HepG2 (cell line): ENCODE results near the gene PPP6R2. TPM values are rescaled to one million over a fixed set of nuclear protein-coding genes. Genes with fewer than 3 reads are reported as not detected.
A peak's percentile ranks its signal among the peaks of the same experiment; 100 is the strongest.

Experiments used
- ARNT2 ChIP-seq: sonication (generic); formaldehyde crosslinking; IDR thresholded peaks from 2 replicates; pipeline ENCODE4 v1.8.0; 2022; ENCODE audit warnings: mild to moderate bottlenecking, low read depth, missing genetic modification reagents, moderate library complexity
- CHD4 ChIP-seq: fragments of 200-600 bp; sonication (generic); IDR thresholded peaks from 2 replicates; pipeline ENCODE4 v1.7.0; 2017; ENCODE audit warnings: mild to moderate bottlenecking, low read length, borderline replicate concordance
- ELF1 ChIP-seq: sonication (generic); formaldehyde crosslinking; IDR thresholded peaks from 2 replicates; pipeline ENCODE4 v1.4.0; 2020; ENCODE audit warnings: missing genetic modification reagents
- ERF ChIP-seq: IDR thresholded peaks from 2 replicates; pipeline ENCODE4 v1.6.1; 2018; ENCODE audit warnings: missing biosample characterization, missing genetic modification reagents
- FOSL2 ChIP-seq: sonication (generic); formaldehyde crosslinking; IDR thresholded peaks from 2 replicates; pipeline ENCODE4 v1.4.0; 2020; ENCODE audit warnings: missing genetic modification reagents
- GPN1 ChIP-seq: sonication (generic); formaldehyde crosslinking; IDR thresholded peaks from 2 replicates; pipeline ENCODE4 v1.5.1; 2020; ENCODE audit warnings: missing genetic modification reagents, borderline replicate concordance
- HNRNPL ChIP-seq: fragments of 200-400 bp; formaldehyde crosslinking; IDR thresholded peaks from 2 replicates; pipeline ENCODE4 v1.6.1; 2017; ENCODE audit warnings: mild to moderate bottlenecking, low read depth, low read length
- KLF12 ChIP-seq: sonication (generic); formaldehyde crosslinking; IDR thresholded peaks from 2 replicates; pipeline ENCODE4 v1.4.0; 2020; ENCODE audit warnings: missing genetic modification reagents, borderline replicate concordance
- MATR3 ChIP-seq: sonication (generic); formaldehyde crosslinking; IDR thresholded peaks from 2 replicates; pipeline ENCODE4 v1.4.0; 2020; ENCODE audit warnings: missing genetic modification reagents
- MAZ ChIP-seq, 2 experiments: sonication (generic) in 1 of 2; formaldehyde crosslinking in 1 of 2; IDR thresholded peaks; 2 replicates each; pipeline versions ENCODE4 v1.5.0 to v1.6.1; 2012 to 2020; ENCODE audit warnings: low read depth in 2 of 2, mild to moderate bottlenecking in 2 of 2, borderline replicate concordance in 1 of 2, improper control_type of control experiment in 1 of 2, low read length in 1 of 2, missing genetic modification reagents in 1 of 2, moderate library complexity in 1 of 2
- MZF1 ChIP-seq: sonication (generic); formaldehyde crosslinking; IDR thresholded peaks from 2 replicates; pipeline ENCODE4 v1.8.1; 2023; ENCODE audit warnings: mild to moderate bottlenecking, missing genetic modification reagents, borderline replicate concordance
- NAIF1 ChIP-seq: sonication (generic); formaldehyde crosslinking; IDR thresholded peaks from 2 replicates; pipeline ENCODE4 v1.5.0; 2020; ENCODE audit warnings: mild to moderate bottlenecking, missing genetic modification reagents, borderline replicate concordance
- NCOA1 ChIP-seq: sonication (generic); formaldehyde crosslinking; IDR thresholded peaks from 2 replicates; pipeline ENCODE4 v1.9.0; 2021; ENCODE audit warnings: missing genetic modification reagents
- NR2C2 ChIP-seq: sonication (generic); formaldehyde crosslinking; IDR thresholded peaks from 2 replicates; pipeline ENCODE4 v1.4.0; 2020; ENCODE audit warnings: missing genetic modification reagents, mild to moderate bottlenecking, moderate library complexity, borderline replicate concordance
- PHF21A ChIP-seq: sonication (generic); formaldehyde crosslinking; IDR thresholded peaks from 2 replicates; pipeline ENCODE4 v1.5.0; 2020; ENCODE audit warnings: mild to moderate bottlenecking, missing genetic modification reagents
- PHF8 ChIP-seq: sonication (generic); formaldehyde crosslinking; IDR thresholded peaks from 2 replicates; pipeline ENCODE4 v1.5.0; 2020; ENCODE audit warnings: missing genetic modification reagents
- POLR2A ChIP-seq, 2 experiments: IDR thresholded peaks; 2 replicates each; pipeline ENCODE4 v1.6.1; 2011; ENCODE audit warnings: low read depth in 2 of 2, low read length in 2 of 2, mild to moderate bottlenecking in 1 of 2, moderate library complexity in 1 of 2; ENCODE audit not compliant: insufficient read depth in 1 of 2
- SAP130 ChIP-seq: IDR thresholded peaks from 2 replicates; pipeline ENCODE4 v1.6.1; 2016; ENCODE audit warnings: low read depth
- SNAI1 ChIP-seq: sonication (generic); formaldehyde crosslinking; IDR thresholded peaks from 2 replicates; pipeline ENCODE4 v1.5.0; 2020; ENCODE audit warnings: mild to moderate bottlenecking, missing genetic modification reagents, borderline replicate concordance
- TCF12 ChIP-seq, 2 experiments: fragments of 450-650 bp in 1 of 2; sonication (generic) in 1 of 2; formaldehyde crosslinking in 1 of 2; IDR thresholded peaks; 2 replicates each; pipeline versions ENCODE4 v1.6.1 to v1.8.0; 2017 to 2022; ENCODE audit warnings: antibody characterized with exemption in 1 of 2, mild to moderate bottlenecking in 1 of 2, missing genetic modification reagents in 1 of 2, moderate library complexity in 1 of 2
- ZFX ChIP-seq: sonication (generic); formaldehyde crosslinking; IDR thresholded peaks from 2 replicates; pipeline ENCODE4 v1.4.0; 2020; ENCODE audit warnings: mild to moderate bottlenecking, low read depth, missing genetic modification reagents, moderate library complexity
- ZKSCAN8 ChIP-seq: IDR thresholded peaks from 2 replicates; pipeline ENCODE4 v1.6.1; 2016; ENCODE audit warnings: borderline replicate concordance, missing genetic modification reagents, missing compliant biosample characterization
- ZNF335 ChIP-seq: sonication (generic); formaldehyde crosslinking; IDR thresholded peaks from 2 replicates; pipeline ENCODE4 v1.4.0; 2020; ENCODE audit warnings: missing genetic modification reagents
- ZNF432 ChIP-seq: sonication (generic); formaldehyde crosslinking; IDR thresholded peaks from 2 replicates; pipeline ENCODE4 v1.5.0; 2020; ENCODE audit warnings: missing genetic modification reagents, mild to moderate bottlenecking, borderline replicate concordance
- ZNF652 ChIP-seq: IDR thresholded peaks from 2 replicates; pipeline ENCODE4 v1.6.1; 2016; ENCODE audit warnings: low read depth, borderline replicate concordance
- ZSCAN31 ChIP-seq: sonication (generic); formaldehyde crosslinking; IDR thresholded peaks from 2 replicates; pipeline ENCODE4 v1.5.0; 2020; ENCODE audit warnings: low read depth, mild to moderate bottlenecking, missing genetic modification reagents
- polyA plus RNA-seq, 8 experiments: library from polyadenylated mRNA; depleted of rRNA in 3 of 8; stranded (reverse) in 7 of 8; unstranded in 1 of 8; fragments of >200 nt; fragmentation: Illumina TruSeq in 4 of 8; extraction: Trizol in 4 of 8; gene quantifications; 2 replicates each; pipeline versions ENCODE4 v1.2.1 to v1.2.3, GENCODE V29; 2011 to 2016; ENCODE audit warnings: low read depth in 4 of 8, missing spikeins in 1 of 8, mixed read lengths in 1 of 8; ENCODE audit not compliant: insufficient read depth in 1 of 8
- total RNA-seq, 5 experiments: library from RNA; depleted of rRNA; stranded (reverse); fragments of >200 nt; fragmentation: Illumina TruSeq; extraction: Trizol; gene quantifications; 2 replicates each; pipeline ENCODE4 v1.2.3, GENCODE V29; 2016; ENCODE audit warnings: low read depth in 1 of 5
- TF ChIP-seq, protein P1 (sequence below): sonication (generic); formaldehyde crosslinking; IDR thresholded peaks from 2 replicates; pipeline ENCODE4 v1.4.0; 2020; ENCODE audit warnings: mild to moderate bottlenecking, missing genetic modification reagents
- TF ChIP-seq, protein P2 (sequence below): IDR thresholded peaks from 2 replicates; pipeline ENCODE4 v1.6.1; 2016; ENCODE audit warnings: missing compliant biosample characterization, missing genetic modification reagents, borderline replicate concordance
- TF ChIP-seq, protein P3 (sequence below): sonication (generic); formaldehyde crosslinking; IDR thresholded peaks from 2 replicates; pipeline ENCODE4 v1.5.0; 2020; ENCODE audit warnings: missing genetic modification reagents

PPP6R2 gene
- total and polyA plus RNA-seq, 2 of the 13 experiments (the other 11 are each of a cell fraction or from before 2014, with no cell fraction given): 55.0 to 102 TPM

DNA sequence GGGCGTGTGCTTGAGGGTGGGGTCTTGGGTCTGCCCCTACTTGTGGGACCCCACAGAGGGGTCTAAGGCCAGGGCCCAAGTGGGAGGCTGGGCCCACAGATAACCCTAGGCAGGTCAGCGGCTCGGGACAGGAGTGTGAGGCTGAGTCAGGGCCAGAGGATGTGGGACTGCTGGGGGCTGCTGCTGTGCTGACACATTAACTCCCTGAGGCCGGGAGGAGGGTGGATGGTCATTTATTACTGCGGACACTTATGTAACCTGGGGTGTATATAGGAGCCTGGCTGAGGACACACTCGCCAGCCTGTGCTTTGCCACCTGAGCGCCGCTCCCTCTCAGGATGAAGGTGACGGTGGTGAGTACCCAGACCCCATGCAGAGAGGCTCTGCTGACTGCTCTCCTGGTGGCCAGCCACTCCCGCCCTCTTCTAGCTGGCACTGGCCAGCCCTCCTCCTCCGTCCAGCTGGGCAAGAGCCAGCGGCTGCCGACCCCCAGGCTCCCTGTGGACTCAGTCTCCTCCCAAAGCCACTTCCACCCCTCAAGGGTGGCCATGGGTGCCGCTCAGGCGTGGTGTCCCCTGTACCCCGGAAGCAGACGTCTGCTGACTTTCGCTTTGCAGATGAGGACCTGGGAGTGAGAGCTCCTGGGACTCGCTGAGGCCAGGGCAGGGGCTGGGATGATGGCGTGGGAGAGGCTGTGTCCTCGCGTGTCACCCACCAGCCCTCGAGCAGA lies 143.6 kb downstream of the PPP6R2 start, which contains the start of gene MIOX (continued):
- TF ChIP-seq FOSL2 (CRISPR knock-in tag) (0 out of 2 replicates have a peak, but pooled peaks have one; percentile 23), HNRNPL (0 out of 2 replicates have a peak, but pooled peaks have one; percentile 30), NR2C2 (CRISPR knock-in tag) (peak; percentile 94), GPN1 (no peak), PHF8 (CRISPR knock-in tag) (peak; percentile 55; the same call in 1 of the 2 replicates), NAIF1 (no peak), ELF1 (peak; percentile 61), NCOA1 (CRISPR knock-in tag) (no peak), ZSCAN31 (0 out of 2 replicates have a peak, but pooled peaks have one; percentile 44), SAP130 (CRISPR knock-in tag) (0 out of 2 replicates have a peak, but pooled peaks have one; percentile 24), CHD4 (no peak), PHF21A (0 out of 2 replicates have a peak, but pooled peaks have one; percentile 21), ARNT2 (CRISPR knock-in tag) (no peak), ZNF335 (CRISPR knock-in tag) (0 out of 2 replicates have a peak, but pooled peaks have one; percentile 41), ZKSCAN8 (CRISPR knock-in tag) (no peak), KLF12 (no peak), SNAI1 (CRISPR knock-in tag) (no peak), ZNF432 (CRISPR knock-in tag) (no peak), MAZ (IDR thresholded peaks at IDR 0.05; ENCODE audit: borderline replicate concordance, low read depth, low read length) (no peak), MAZ (CRISPR knock-in tag; IDR thresholded peaks at IDR 0.05; ENCODE audit: low read depth) (peak; percentile 47; the same call in 1 of the 2 replicates), ERF (CRISPR knock-in tag) (peak; percentile 49; the same call in 1 of the 2 replicates), TCF12 (IDR thresholded peaks at IDR 0.05) (no peak), TCF12 (CRISPR knock-in tag; IDR thresholded peaks at IDR 0.05) (no peak), POLR2A (IDR thresholded peaks at IDR 0.05; ENCODE audit: insufficient read depth in 1 of 2, low read depth in 2 of 2, low read length in 2 of 2) (peak; percentile 23 to 39; a peak in 1 of 4 replicates), MZF1 (CRISPR knock-in tag) (no peak), ZFX (CRISPR knock-in tag) (no peak), ZNF652 (CRISPR knock-in tag) (peak; percentile 53; the same call in 1 of the 2 replicates), MATR3 (no peak)
- TF ChIP-seq, protein P1, sequence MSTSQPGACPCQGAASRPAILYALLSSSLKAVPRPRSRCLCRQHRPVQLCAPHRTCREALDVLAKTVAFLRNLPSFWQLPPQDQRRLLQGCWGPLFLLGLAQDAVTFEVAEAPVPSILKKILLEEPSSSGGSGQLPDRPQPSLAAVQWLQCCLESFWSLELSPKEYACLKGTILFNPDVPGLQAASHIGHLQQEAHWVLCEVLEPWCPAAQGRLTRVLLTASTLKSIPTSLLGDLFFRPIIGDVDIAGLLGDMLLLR: no peak
- TF ChIP-seq, protein P2, sequence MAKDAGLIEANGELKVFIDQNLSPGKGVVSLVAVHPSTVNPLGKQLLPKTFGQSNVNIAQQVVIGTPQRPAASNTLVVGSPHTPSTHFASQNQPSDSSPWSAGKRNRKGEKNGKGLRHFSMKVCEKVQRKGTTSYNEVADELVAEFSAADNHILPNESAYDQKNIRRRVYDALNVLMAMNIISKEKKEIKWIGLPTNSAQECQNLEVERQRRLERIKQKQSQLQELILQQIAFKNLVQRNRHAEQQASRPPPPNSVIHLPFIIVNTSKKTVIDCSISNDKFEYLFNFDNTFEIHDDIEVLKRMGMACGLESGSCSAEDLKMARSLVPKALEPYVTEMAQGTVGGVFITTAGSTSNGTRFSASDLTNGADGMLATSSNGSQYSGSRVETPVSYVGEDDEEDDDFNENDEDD (CRISPR knock-in tag): 0 out of 2 replicates have a peak, but pooled peaks have one; percentile 24
- TF ChIP-seq, protein P3, sequence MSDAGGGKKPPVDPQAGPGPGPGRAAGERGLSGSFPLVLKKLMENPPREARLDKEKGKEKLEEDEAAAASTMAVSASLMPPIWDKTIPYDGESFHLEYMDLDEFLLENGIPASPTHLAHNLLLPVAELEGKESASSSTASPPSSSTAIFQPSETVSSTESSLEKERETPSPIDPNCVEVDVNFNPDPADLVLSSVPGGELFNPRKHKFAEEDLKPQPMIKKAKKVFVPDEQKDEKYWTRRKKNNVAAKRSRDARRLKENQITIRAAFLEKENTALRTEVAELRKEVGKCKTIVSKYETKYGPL (CRISPR knock-in tag): 0 out of 2 replicates have a peak, but pooled peaks have one; percentile 20
- TF ChIP-seq, all 625 proteins: peak for 36
